Measurements from ENCODE around the gene ART3. TPM values are rescaled to one million over a fixed set of nuclear protein-coding genes. Genes with fewer than 3 reads are reported as not detected.
A peak's percentile ranks its signal among the peaks of the same experiment; 100 is the strongest.
"Not testable (repeated sequence)": the region's sequence is repeated elsewhere in the genome, so short reads cannot be mapped to it uniquely, and the experiment has no call there.

ART3 gene
- total RNA-seq, 1 experiment from 2014 or later: not detected

- no peaks in the 10 kb centered on the region for H3K9me3 Mint-ChIP-seq (ENCODE audit: unreplicated experiment)
- DNase-seq (ENCODE audit: unreplicated experiment): peak; percentile 21
- no peak for TF ChIP-seq CTCF (IDR thresholded peaks at IDR 0.05; ENCODE audit: unreplicated experiment)
- ChIA-PET CTCF (interaction anchor here (0.6 to 1.5 kb wide), 6 partner anchors 13 to 1563 kb away, joined by 3 to 7 read pairs (median 3); no protein-coding TSS in a partner anchor), POLR2A (interaction anchor here (0.6 to 2.2 kb wide), 4 partner anchors 11 to 300 kb away, joined by 3 to 6 read pairs (median 3); no protein-coding TSS in a partner anchor)
- H3K4me3 Mint-ChIP-seq (ENCODE audit: unreplicated experiment): no peak within 1 kb of the TSS
- H3K36me3 Mint-ChIP-seq (ENCODE audit: insufficient read depth, unreplicated experiment): no peaks in the 10 kb centered on the region
- no peak within 1 kb of the TSS for H3K27ac Mint-ChIP-seq (ENCODE audit: low read depth, unreplicated experiment)
- BruUV-seq (replicated peaks): no TSS peak
- no peaks in the 10 kb centered on the region for H3K4me1 Mint-ChIP-seq (ENCODE audit: insufficient read depth, unreplicated experiment)
- H3K27me3 Mint-ChIP-seq (ENCODE audit: insufficient read depth, unreplicated experiment): no peaks in the 10 kb centered on the region
- intact Hi-C loops (cut with micrococcal nuclease): no loop called here
Measured at GRCh38 chr4:76035799-76036380, 38.6 kb upstream of the ART3 start, which contains the start of gene CXCL11. TSS of gene CXCL11 (minus strand) at chr4:76036070. CDS start at chr4:76035987, 83 bp downstream.

GRCh38 chr4:76036855-76037254 is 37.7 kb upstream of the ART3 start:
- ChIA-PET POLR2A (interaction anchor here (1.2 to 2.2 kb wide), 2 partner anchors 11 to 17 kb away, joined by 3 to 6 read pairs; no protein-coding TSS in a partner anchor), CTCF (interaction anchor here (0.7 to 1.5 kb wide), 5 partner anchors 12 to 133 kb away, joined by 4 to 7 read pairs (median 4); no protein-coding TSS in a partner anchor)
- Mint-ChIP-seq H3K27ac (ENCODE audit: low read depth, unreplicated experiment) (no peak overlapping the region), H3K4me3 (ENCODE audit: unreplicated experiment) (no peak overlapping the region), H3K9me3 (ENCODE audit: unreplicated experiment) (no peaks in the 10 kb centered on the region), H3K36me3 (ENCODE audit: insufficient read depth, unreplicated experiment) (no peaks in the 10 kb centered on the region), H3K27me3 (ENCODE audit: insufficient read depth, unreplicated experiment) (no peaks in the 10 kb centered on the region), H3K4me1 (ENCODE audit: insufficient read depth, unreplicated experiment) (no peaks in the 10 kb centered on the region)
- no TSS peak for BruUV-seq (replicated peaks)
- no peak for TF ChIP-seq CTCF (IDR thresholded peaks at IDR 0.05; ENCODE audit: unreplicated experiment)
- intact Hi-C loops (cut with micrococcal nuclease): no loop called here
- DNase-seq (ENCODE audit: unreplicated experiment): no peak

GRCh38 chr4:76042241-76042998 is 32.1 kb upstream of the ART3 start:
- H3K4me1 Mint-ChIP-seq (ENCODE audit: insufficient read depth, unreplicated experiment); H3K27ac Mint-ChIP-seq (ENCODE audit: low read depth, unreplicated experiment); H3K27me3 Mint-ChIP-seq (ENCODE audit: insufficient read depth, unreplicated experiment); H3K36me3 Mint-ChIP-seq (ENCODE audit: insufficient read depth, unreplicated experiment); DNase-seq (ENCODE audit: unreplicated experiment); BruUV-seq (replicated peaks); H3K9me3 Mint-ChIP-seq (ENCODE audit: unreplicated experiment); intact Hi-C loops (cut with micrococcal nuclease); POLR2A ChIA-PET; H3K4me3 Mint-ChIP-seq (ENCODE audit: unreplicated experiment): not testable (repeated sequence)
- CTCF ChIA-PET: interaction anchor here (0.6 kb wide), 1 partner anchor 156 kb away, joined by 5 read pairs; no protein-coding TSS in a partner anchor

- H3K4me3 Mint-ChIP-seq (ENCODE audit: unreplicated experiment); H3K36me3 Mint-ChIP-seq (ENCODE audit: insufficient read depth, unreplicated experiment); DNase-seq (ENCODE audit: unreplicated experiment); intact Hi-C loops (cut with micrococcal nuclease); H3K4me1 Mint-ChIP-seq (ENCODE audit: insufficient read depth, unreplicated experiment); H3K27ac Mint-ChIP-seq (ENCODE audit: low read depth, unreplicated experiment); H3K27me3 Mint-ChIP-seq (ENCODE audit: insufficient read depth, unreplicated experiment); POLR2A ChIA-PET; BruUV-seq (replicated peaks); H3K9me3 Mint-ChIP-seq (ENCODE audit: unreplicated experiment): not testable (repeated sequence)
- CTCF ChIA-PET: interaction anchor here (0.6 kb wide), 1 partner anchor 678 kb away, joined by 3 read pairs; no protein-coding TSS in a partner anchor
Measured at GRCh38 chr4:76043306-76043705, 31.2 kb upstream of the ART3 start.

- H3K4me1 Mint-ChIP-seq (ENCODE audit: insufficient read depth, unreplicated experiment); H3K27ac Mint-ChIP-seq (ENCODE audit: low read depth, unreplicated experiment); CTCF ChIA-PET; DNase-seq (ENCODE audit: unreplicated experiment); H3K36me3 Mint-ChIP-seq (ENCODE audit: insufficient read depth, unreplicated experiment); H3K4me3 Mint-ChIP-seq (ENCODE audit: unreplicated experiment); H3K27me3 Mint-ChIP-seq (ENCODE audit: insufficient read depth, unreplicated experiment); intact Hi-C loops (cut with micrococcal nuclease); BruUV-seq (replicated peaks); H3K9me3 Mint-ChIP-seq (ENCODE audit: unreplicated experiment); POLR2A ChIA-PET: not testable (repeated sequence)
Measured at GRCh38 chr4:76044686-76045085, 29.8 kb upstream of the ART3 start.

- intact Hi-C loops (cut with micrococcal nuclease); H3K4me3 Mint-ChIP-seq (ENCODE audit: unreplicated experiment); H3K27me3 Mint-ChIP-seq (ENCODE audit: insufficient read depth, unreplicated experiment); BruUV-seq (replicated peaks); H3K9me3 Mint-ChIP-seq (ENCODE audit: unreplicated experiment); H3K36me3 Mint-ChIP-seq (ENCODE audit: insufficient read depth, unreplicated experiment); H3K4me1 Mint-ChIP-seq (ENCODE audit: insufficient read depth, unreplicated experiment); POLR2A ChIA-PET; DNase-seq (ENCODE audit: unreplicated experiment); H3K27ac Mint-ChIP-seq (ENCODE audit: low read depth, unreplicated experiment): not testable (repeated sequence)
- CTCF ChIA-PET: interaction anchor here (0.6 to 1.2 kb wide), 2 partner anchors 13 to 133 kb away, joined by 3 to 5 read pairs; no protein-coding TSS in a partner anchor
Measured at GRCh38 chr4:76049860-76050416, 24.6 kb upstream of the ART3 start.

- H3K27ac Mint-ChIP-seq (ENCODE audit: low read depth, unreplicated experiment); POLR2A ChIA-PET; H3K36me3 Mint-ChIP-seq (ENCODE audit: insufficient read depth, unreplicated experiment); DNase-seq (ENCODE audit: unreplicated experiment); H3K4me1 Mint-ChIP-seq (ENCODE audit: insufficient read depth, unreplicated experiment); H3K9me3 Mint-ChIP-seq (ENCODE audit: unreplicated experiment); intact Hi-C loops (cut with micrococcal nuclease); H3K27me3 Mint-ChIP-seq (ENCODE audit: insufficient read depth, unreplicated experiment); BruUV-seq (replicated peaks); H3K4me3 Mint-ChIP-seq (ENCODE audit: unreplicated experiment): not testable (repeated sequence)
- CTCF ChIA-PET: interaction anchor here (0.6 kb wide), 1 partner anchor 133 kb away, joined by 3 read pairs; no protein-coding TSS in a partner anchor
Measured at GRCh38 chr4:76050560-76051050, 23.9 kb upstream of the ART3 start.

All from MCF 10A (cell line).